ENCODE measurements around the gene ARID1B.

- TF ChIP-seq BRCA1 (CRISPR knock-in tag; IDR thresholded peaks at IDR 0.05) (no peak), ZMAT3 (CRISPR knock-in tag; conservative IDR thresholded peaks at IDR 0.05) (no peak), TAF1 (CRISPR knock-in tag; IDR thresholded peaks at IDR 0.05) (no peak), ZHX2 (IDR thresholded peaks at IDR 0.05; ENCODE audit: low read depth) (no peak), ZHX2 (CRISPR knock-in tag; IDR thresholded peaks at IDR 0.05; ENCODE audit: borderline replicate concordance) (no peak), YY1 (IDR thresholded peaks at IDR 0.05; ENCODE audit: insufficient read depth, insufficient replicate concordance, low read depth, low read length) (no peak)
Measured at GRCh38 chr6:156781861-156782631, 4.9 kb downstream of the ARID1B start.
